GM12878 (cell line): ENCODE results near the gene SLC30A7. TPM values are rescaled to one million over a fixed set of nuclear protein-coding genes. Genes with fewer than 3 reads are reported as not detected.
A peak's percentile ranks its signal among the peaks of the same experiment; 100 is the strongest.

Source experiments
- ATF7 ChIP-seq: fragments of 450-650 bp; IDR thresholded peaks from 2 replicates; pipeline ENCODE4 v1.6.1; 2016; ENCODE audit warnings: low read depth, mild to moderate bottlenecking
- CBFB ChIP-seq: IDR thresholded peaks from 2 replicates; pipeline ENCODE4 v1.6.1; 2016; ENCODE audit warnings: antibody characterized with exemption, low read depth
- CBX3 ChIP-seq: fragments of 200-600 bp; sonication (generic); IDR thresholded peaks from 2 replicates; pipeline ENCODE4 v1.6.1; 2016; ENCODE audit warnings: low read depth, borderline replicate concordance
- CHD4 ChIP-seq: fragments of 200-600 bp; sonication (generic); IDR thresholded peaks from 2 replicates; pipeline ENCODE4 v1.6.1; 2016; ENCODE audit warnings: mild to moderate bottlenecking
- ESRRA ChIP-seq: IDR thresholded peaks from 2 replicates; pipeline ENCODE4 v1.6.1; 2012; ENCODE audit warnings: mild to moderate bottlenecking, low read length, improper control_type of control experiment
- GABPA ChIP-seq: IDR thresholded peaks from 2 replicates; pipeline ENCODE4 v1.6.1; 2014; ENCODE audit warnings: antibody characterized with exemption, low read depth, mild to moderate bottlenecking, inconsistent platforms
- HDAC6 ChIP-seq: fragments of 200-600 bp; sonication (generic); IDR thresholded peaks from one replicate; pipeline ENCODE4 v1.8.0; 2017; ENCODE audit warnings: antibody characterized with exemption; ENCODE audit not compliant: unreplicated experiment
- IKZF2 ChIP-seq, 2 experiments: fragments of 450-650 bp; IDR thresholded peaks; 2 replicates each; pipeline ENCODE4 v1.6.1; 2017; ENCODE audit warnings: mild to moderate bottlenecking in 2 of 2, moderate library complexity in 2 of 2
- JUNB ChIP-seq: IDR thresholded peaks from 2 replicates; pipeline ENCODE4 v1.6.1; 2016; ENCODE audit warnings: antibody characterized with exemption, mild to moderate bottlenecking
- NBN ChIP-seq: fragments of 450-650 bp; IDR thresholded peaks from 2 replicates; pipeline ENCODE4 v1.6.1; 2016
- NFYB ChIP-seq: IDR thresholded peaks from 2 replicates; pipeline ENCODE4 v1.6.1; 2011; ENCODE audit warnings: low read depth, mild to moderate bottlenecking, low read length, improper control_type of control experiment, moderate library complexity; ENCODE audit not compliant: insufficient read depth
- POU2F2 ChIP-seq: IDR thresholded peaks from 3 replicates; pipeline ENCODE4 v1.6.1; 2011; ENCODE audit warnings: low read depth, mild to moderate bottlenecking, low read length, borderline replicate concordance
- RAD51 ChIP-seq: fragments of 450-650 bp; IDR thresholded peaks from 2 replicates; pipeline ENCODE4 v1.6.1; 2016; ENCODE audit warnings: moderate library complexity, mild to moderate bottlenecking, inconsistent platforms
- REST ChIP-seq: IDR thresholded peaks from 2 replicates; pipeline ENCODE4 v1.6.1; 2012; ENCODE audit warnings: mild to moderate bottlenecking, low read depth, low read length
- RUNX3 ChIP-seq: IDR thresholded peaks from 2 replicates; pipeline ENCODE4 v1.6.1; 2012; ENCODE audit warnings: low read length, inconsistent platforms
- SMARCA5 ChIP-seq: fragments of 450-650 bp; IDR thresholded peaks from 2 replicates; pipeline ENCODE4 v1.6.1; 2017; ENCODE audit warnings: mild to moderate bottlenecking
- STAT3 ChIP-seq: IDR thresholded peaks from 2 replicates; pipeline ENCODE4 v1.6.1; 2011; ENCODE audit warnings: low read depth, low read length, improper control_type of control experiment
- ZNF24 ChIP-seq: fragments of 450-650 bp; IDR thresholded peaks from 2 replicates; pipeline ENCODE4 v1.6.1; 2017; ENCODE audit warnings: antibody characterized with exemption, mild to moderate bottlenecking
- polyA plus RNA-seq, 11 experiments: library from polyadenylated mRNA; depleted of rRNA in 4 of 11; unstranded in 6 of 11; stranded (reverse) in 5 of 11; fragments of >200 nt; fragmentation: Nextera tagmentation in 4 of 11; fragmentation: Illumina TruSeq in 1 of 11; extraction: Ambion mirVana in 4 of 11; extraction: Trizol in 1 of 11; gene quantifications; 1 replicate in 1 of 11; 2 replicates in 10 of 11; pipeline versions ENCODE4 v1.2.1 to v1.2.3, GENCODE V29; 2011 to 2016; ENCODE audit warnings: inconsistent platforms in 2 of 11, missing spikeins in 2 of 11, low read depth in 1 of 11
- total RNA-seq, 4 experiments: library from RNA; depleted of rRNA in 3 of 4; stranded (reverse); fragments of >200 nt in 3 of 4; fragmentation: Illumina TruSeq in 1 of 4; extraction: Trizol in 1 of 4; gene quantifications; 2 replicates each; pipeline versions ENCODE4 v1.2.1 to v1.2.3, GENCODE V29; 2013 to 2021
- TF ChIP-seq, protein P1 (sequence below): IDR thresholded peaks from 2 replicates; pipeline ENCODE4 v1.6.1; 2012; ENCODE audit warnings: low read depth, low read length, improper control_type of control experiment
- TF ChIP-seq, protein P2 (sequence below): fragments of 450-650 bp; IDR thresholded peaks from 2 replicates; pipeline ENCODE4 v1.6.1; 2017; ENCODE audit warnings: low read depth, mild to moderate bottlenecking, moderate library complexity
- TF ChIP-seq, protein P3 (sequence below): fragments of 450-650 bp; formaldehyde crosslinking; IDR thresholded peaks from 2 replicates; pipeline ENCODE4 v1.5.0; 2022; ENCODE audit warnings: mild to moderate bottlenecking, missing genetic modification characterization

Gene SLC30A7
- total and polyA plus RNA-seq, 10 of the 15 experiments (the other 5 are each of a cell fraction or from before 2014, with no cell fraction given): 4.4 to 23.3 (median 16.9) TPM

- TF ChIP-seq, protein P1, sequence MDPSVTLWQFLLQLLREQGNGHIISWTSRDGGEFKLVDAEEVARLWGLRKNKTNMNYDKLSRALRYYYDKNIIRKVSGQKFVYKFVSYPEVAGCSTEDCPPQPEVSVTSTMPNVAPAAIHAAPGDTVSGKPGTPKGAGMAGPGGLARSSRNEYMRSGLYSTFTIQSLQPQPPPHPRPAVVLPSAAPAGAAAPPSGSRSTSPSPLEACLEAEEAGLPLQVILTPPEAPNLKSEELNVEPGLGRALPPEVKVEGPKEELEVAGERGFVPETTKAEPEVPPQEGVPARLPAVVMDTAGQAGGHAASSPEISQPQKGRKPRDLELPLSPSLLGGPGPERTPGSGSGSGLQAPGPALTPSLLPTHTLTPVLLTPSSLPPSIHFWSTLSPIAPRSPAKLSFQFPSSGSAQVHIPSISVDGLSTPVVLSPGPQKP: peak; percentile 68
- peak; percentile 38; the same call in 1 of the 3 replicates for TF ChIP-seq POU2F2
- TF ChIP-seq JUNB: no peak
- TF ChIP-seq ATF7: no peak
- TF ChIP-seq, protein P2, sequence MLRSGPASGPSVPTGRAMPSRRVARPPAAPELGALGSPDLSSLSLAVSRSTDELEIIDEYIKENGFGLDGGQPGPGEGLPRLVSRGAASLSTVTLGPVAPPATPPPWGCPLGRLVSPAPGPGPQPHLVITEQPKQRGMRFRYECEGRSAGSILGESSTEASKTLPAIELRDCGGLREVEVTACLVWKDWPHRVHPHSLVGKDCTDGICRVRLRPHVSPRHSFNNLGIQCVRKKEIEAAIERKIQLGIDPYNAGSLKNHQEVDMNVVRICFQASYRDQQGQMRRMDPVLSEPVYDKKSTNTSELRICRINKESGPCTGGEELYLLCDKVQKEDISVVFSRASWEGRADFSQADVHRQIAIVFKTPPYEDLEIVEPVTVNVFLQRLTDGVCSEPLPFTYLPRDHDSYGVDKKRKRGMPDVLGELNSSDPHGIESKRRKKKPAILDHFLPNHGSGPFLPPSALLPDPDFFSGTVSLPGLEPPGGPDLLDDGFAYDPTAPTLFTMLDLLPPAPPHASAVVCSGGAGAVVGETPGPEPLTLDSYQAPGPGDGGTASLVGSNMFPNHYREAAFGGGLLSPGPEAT: 0 out of 2 replicates have a peak, but pooled peaks have one; percentile 62
- TF ChIP-seq HDAC6: peak; percentile 39
- TF ChIP-seq STAT3: no peak
- no peak for TF ChIP-seq ESRRA
- TF ChIP-seq SMARCA5: peak; percentile 26; the same call in 1 of the 2 replicates
- TF ChIP-seq CHD4: no peak
- peak; percentile 61 to 62; a peak in 3 of 4 replicates for TF ChIP-seq IKZF2 (IDR thresholded peaks at IDR 0.05)
- TF ChIP-seq GABPA: peak; percentile 74
- no peak; the same call in 1 of the 2 replicates for TF ChIP-seq REST
- no peak for TF ChIP-seq RUNX3
- TF ChIP-seq NFYB: no peak
- TF ChIP-seq ZNF24: no peak
- peak; percentile 21; the same call in 1 of the 2 replicates for TF ChIP-seq RAD51
- TF ChIP-seq, protein P3, sequence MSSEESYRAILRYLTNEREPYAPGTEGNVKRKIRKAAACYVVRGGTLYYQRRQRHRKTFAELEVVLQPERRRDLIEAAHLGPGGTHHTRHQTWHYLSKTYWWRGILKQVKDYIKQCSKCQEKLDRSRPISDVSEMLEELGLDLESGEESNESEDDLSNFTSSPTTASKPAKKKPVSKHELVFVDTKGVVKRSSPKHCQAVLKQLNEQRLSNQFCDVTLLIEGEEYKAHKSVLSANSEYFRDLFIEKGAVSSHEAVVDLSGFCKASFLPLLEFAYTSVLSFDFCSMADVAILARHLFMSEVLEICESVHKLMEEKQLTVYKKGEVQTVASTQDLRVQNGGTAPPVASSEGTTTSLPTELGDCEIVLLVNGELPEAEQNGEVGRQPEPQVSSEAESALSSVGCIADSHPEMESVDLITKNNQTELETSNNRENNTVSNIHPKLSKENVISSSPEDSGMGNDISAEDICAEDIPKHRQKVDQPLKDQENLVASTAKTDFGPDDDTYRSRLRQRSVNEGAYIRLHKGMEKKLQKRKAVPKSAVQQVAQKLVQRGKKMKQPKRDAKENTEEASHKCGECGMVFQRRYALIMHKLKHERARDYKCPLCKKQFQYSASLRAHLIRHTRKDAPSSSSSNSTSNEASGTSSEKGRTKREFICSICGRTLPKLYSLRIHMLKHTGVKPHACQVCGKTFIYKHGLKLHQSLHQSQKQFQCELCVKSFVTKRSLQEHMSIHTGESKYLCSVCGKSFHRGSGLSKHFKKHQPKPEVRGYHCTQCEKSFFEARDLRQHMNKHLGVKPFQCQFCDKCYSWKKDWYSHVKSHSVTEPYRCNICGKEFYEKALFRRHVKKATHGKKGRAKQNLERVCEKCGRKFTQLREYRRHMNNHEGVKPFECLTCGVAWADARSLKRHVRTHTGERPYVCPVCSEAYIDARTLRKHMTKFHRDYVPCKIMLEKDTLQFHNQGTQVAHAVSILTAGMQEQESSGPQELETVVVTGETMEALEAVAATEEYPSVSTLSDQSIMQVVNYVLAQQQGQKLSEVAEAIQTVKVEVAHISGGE: 0 out of 2 replicates have a peak, but pooled peaks have one; percentile 11
- TF ChIP-seq NBN: 0 out of 2 replicates have a peak, but pooled peaks have one; percentile 28
- TF ChIP-seq CBX3: no peak
- TF ChIP-seq CBFB: 0 out of 2 replicates have a peak, but pooled peaks have one; percentile 22
These were observed at the start of gene SLC30A7 (continued) for GRCh38 chr1:100895540-100896480.
